Mesothelial cell of epicardium (in vitro differentiated cells): ENCODE measurements around the gene LSP1. TPM values are rescaled to one million over a fixed set of nuclear protein-coding genes. Genes with fewer than 3 reads are reported as not detected.

ENCODE experiments used
- DNase-seq, 2 experiments: peaks; one replicate each; pipeline ENCODE4 v3.0.0; 2021; ENCODE audit warnings: low spot score in 2 of 2; ENCODE audit not compliant: unreplicated experiment in 2 of 2
- H3K27ac Mint-ChIP-seq: 2 replicates; pipeline ENCODE4 v1.8.0; 2021; ENCODE audit warnings: mixed read lengths
- H3K27me3 Mint-ChIP-seq: 2 replicates; pipeline ENCODE4 v1.8.0; 2021; ENCODE audit warnings: low read depth, mixed read lengths
- H3K36me3 Mint-ChIP-seq: 2 replicates; pipeline ENCODE4 v1.8.0; 2021; ENCODE audit warnings: mixed read lengths
- H3K4me1 Mint-ChIP-seq: 2 replicates; pipeline ENCODE4 v1.8.0; 2021; ENCODE audit warnings: mixed read lengths
- H3K4me3 Mint-ChIP-seq: 2 replicates; pipeline ENCODE4 v1.8.0; 2021; ENCODE audit warnings: mild to moderate bottlenecking, moderate library complexity, mixed read lengths
- H3K9me3 Mint-ChIP-seq: 2 replicates; pipeline ENCODE4 v1.8.0; 2021; ENCODE audit warnings: mixed read lengths
- CTCF ChIP-seq: fragments of 200-600 bp; sonication (generic); IDR thresholded peaks from one replicate; pipeline ENCODE4 v1.5.0; 2021; ENCODE audit warnings: antibody characterized with exemption; ENCODE audit not compliant: unreplicated experiment
- total RNA-seq: library from RNA; stranded (reverse); gene quantifications from 3 replicates; pipeline ENCODE4 v1.2.1, GENCODE V29; 2021

The LSP1 gene
- total RNA-seq, 1 donor from 2014 or later, result 4.9 TPM

DNA sequence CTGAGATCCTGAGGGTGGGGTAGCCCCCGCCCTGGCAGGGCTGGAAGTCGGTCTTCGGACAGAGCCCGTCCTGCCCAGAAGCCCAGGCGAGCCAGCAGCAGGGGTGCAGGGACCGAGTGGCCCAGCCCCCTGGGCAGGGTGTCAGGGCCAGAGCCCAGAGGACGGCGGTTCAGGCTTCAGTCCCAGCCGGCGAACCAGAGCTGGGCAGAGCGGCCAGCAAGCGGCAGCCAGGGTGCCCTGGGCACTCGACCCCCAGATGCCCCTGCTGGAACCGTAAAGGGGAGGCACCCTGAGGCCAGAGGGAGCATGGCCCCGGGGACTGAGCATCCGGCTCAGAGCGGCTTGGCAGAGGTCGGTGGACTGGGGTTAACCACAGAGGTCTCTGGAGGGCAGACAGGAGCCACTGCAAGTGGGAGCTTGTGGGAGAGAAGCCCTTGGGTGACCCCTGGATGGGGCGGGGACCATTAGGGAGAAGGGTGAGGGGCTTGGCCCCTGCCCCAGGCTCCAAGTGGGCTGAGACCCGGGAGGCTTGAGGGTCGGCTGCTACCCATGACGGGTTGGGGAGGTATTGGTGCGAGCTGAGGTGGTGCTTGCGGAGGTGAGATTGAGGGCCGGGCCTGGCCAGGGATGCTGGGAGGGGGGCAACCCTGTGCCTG, 15.9 kb downstream of the LSP1 start:
- no peaks in the 10 kb centered on the region for H3K9me3 Mint-ChIP-seq
- peaks cover 18% of the 10 kb centered on the region for H3K4me1 Mint-ChIP-seq
- TF ChIP-seq CTCF, result no peak
- H3K4me3 Mint-ChIP-seq, result no peak overlapping the region
- no peak for DNase-seq
- H3K27me3 Mint-ChIP-seq, result peaks cover 17% of the 10 kb centered on the region
- no peaks in the 10 kb centered on the region for H3K36me3 Mint-ChIP-seq
- no peak overlapping the region for H3K27ac Mint-ChIP-seq

DNA sequence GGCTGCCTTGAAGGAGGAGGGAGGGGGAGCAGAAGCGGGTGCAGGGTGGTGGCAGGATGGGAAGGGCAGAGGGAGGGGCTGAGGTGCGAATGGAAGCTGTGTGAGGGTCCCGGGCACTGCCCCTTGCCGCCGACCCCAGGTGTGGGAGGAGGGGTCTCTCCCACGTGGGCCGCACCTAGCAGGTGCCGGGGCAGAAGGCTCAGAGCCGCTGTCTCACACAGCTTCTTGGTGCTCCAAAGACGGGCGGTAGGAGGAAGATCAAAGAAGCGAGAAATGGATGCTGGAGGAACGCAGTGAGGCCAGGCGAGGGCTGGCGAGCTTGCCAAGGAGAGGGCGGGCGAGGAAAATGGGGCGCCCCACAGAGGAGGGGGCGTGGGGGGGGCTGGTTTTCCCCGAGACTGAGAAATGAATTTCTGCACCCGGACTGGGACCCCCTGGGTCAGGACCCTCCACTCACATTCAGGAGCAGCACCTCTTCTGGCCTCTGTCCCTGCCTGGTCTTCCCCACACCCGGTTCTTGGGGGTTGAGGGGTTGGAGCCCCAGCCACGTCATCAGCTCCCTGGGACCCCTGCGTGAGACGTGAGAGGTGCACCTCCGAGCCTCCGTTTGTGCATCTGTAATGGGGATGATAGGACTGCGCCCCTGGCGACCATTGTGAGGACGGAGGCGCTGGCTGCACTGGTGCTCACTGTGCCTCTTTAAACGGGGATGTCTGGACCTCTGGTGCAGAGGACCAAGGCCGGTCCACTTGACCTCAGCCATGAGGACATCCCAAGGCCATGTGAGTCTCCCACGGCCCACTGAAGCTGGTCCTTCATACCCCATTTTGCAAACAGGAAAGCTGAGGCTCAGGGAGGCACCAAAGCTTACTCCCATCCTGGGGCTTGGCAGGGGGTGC, 16.8 kb downstream of the LSP1 start:
- peaks cover 17% of the 10 kb centered on the region for H3K27me3 Mint-ChIP-seq

DNA sequence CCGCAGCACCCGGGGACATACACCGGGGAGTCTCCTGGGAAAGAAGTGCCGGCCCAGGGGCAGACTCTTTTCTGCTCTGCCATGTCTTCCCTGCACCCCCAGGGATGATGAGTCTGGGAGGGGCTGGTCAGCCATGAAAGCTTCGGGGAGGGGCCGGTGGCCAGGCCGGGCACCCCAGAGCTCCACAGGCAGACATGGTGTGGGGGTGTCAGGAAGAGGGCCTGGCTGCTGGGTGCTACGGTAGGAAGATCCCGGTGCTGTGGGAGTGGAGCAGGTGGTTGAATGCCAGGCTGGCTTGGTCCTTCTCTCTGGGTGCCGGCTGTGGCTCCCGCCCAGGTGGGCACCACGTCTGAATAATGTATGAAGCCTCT, 17.4 kb downstream of the LSP1 start:
- Mint-ChIP-seq H3K27me3 (peaks cover 17% of the 10 kb centered on the region), H3K27ac (no peak overlapping the region), H3K36me3 (no peaks in the 10 kb centered on the region), H3K4me1 (peaks cover 8% of the 10 kb centered on the region), H3K4me3 (no peak overlapping the region), H3K9me3 (no peaks in the 10 kb centered on the region)
- TF ChIP-seq CTCF, result no peak
- no peak for DNase-seq

More for the DNA sequence above, 16.8 kb downstream of the LSP1 start:
- no peak for DNase-seq
- no peak for TF ChIP-seq CTCF
- Mint-ChIP-seq H3K4me3 (no peak overlapping the region), H3K9me3 (no peaks in the 10 kb centered on the region), H3K36me3 (no peaks in the 10 kb centered on the region), H3K27ac (no peak overlapping the region), H3K4me1 (peaks cover 10% of the 10 kb centered on the region)

DNA sequence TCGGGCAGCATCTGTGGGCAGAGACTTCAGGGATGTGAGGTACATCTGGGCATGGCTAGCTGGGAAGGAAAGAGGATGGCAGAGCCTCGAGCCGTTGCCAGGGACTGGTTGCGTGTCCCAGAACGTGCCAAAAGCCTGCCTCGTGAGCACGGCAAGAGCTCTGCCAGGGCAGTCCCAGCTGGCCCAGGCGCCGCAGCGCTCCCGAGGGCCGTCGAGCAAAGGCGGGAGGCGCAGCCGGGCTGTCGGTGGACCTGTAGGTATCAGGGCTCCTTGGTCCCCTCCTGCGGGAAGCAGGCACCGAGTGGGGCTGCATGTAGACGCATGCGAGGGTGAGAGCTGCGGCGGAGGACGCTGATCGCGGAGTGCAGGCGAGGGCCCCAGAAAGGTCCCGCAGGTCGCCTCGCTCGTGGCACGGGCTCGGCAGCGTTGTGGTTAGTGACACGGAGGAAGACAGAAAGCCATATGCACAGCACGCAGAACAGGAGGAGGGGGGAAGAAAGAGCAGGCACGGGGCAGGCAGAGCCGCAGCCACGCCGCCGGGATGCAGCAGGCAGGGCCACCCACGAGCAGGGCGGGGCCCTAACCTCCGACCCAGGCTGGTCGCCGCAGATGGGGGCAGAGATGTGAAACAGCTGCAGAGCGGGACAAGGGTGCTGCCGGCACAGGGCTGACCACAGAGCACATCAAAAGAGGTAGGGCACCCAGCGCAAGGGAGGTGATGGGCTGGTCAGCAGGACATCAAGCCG, 18.0 kb downstream of the LSP1 start:
- H3K36me3 Mint-ChIP-seq, result no peaks in the 10 kb centered on the region
- no peak for TF ChIP-seq CTCF
- H3K27me3 Mint-ChIP-seq, result peaks cover 17% of the 10 kb centered on the region
- DNase-seq, result no peak
- H3K9me3 Mint-ChIP-seq, result no peaks in the 10 kb centered on the region
- no peak overlapping the region for H3K4me3 Mint-ChIP-seq
- peaks cover 7% of the 10 kb centered on the region for H3K4me1 Mint-ChIP-seq
- H3K27ac Mint-ChIP-seq, result no peak overlapping the region

GRCh38 chr11:1871531-1871930, 18.6 kb downstream of the LSP1 start:
- Mint-ChIP-seq H3K9me3 (no peaks in the 10 kb centered on the region), H3K27me3 (peaks cover 17% of the 10 kb centered on the region), H3K27ac (no peak overlapping the region), H3K4me3 (no peak overlapping the region), H3K4me1 (peaks cover 12% of the 10 kb centered on the region), H3K36me3 (no peaks in the 10 kb centered on the region)
- no peak for TF ChIP-seq CTCF
- no peak for DNase-seq
